IPS-15b (cell line): Measurements from ENCODE around the gene RETREG2.

Experiments used
- H3K27me3 ChIP-seq: one replicate; pipeline ENCODE4 v1.6.1; 2013; ENCODE audit warnings: low read length; ENCODE audit not compliant: control insufficient read depth, insufficient read depth
- H3K36me3 ChIP-seq: one replicate; pipeline ENCODE4 v1.6.1; 2013; ENCODE audit warnings: low read length; ENCODE audit not compliant: control insufficient read depth, insufficient read depth
- H3K4me1 ChIP-seq: one replicate; pipeline ENCODE4 v1.6.1; 2013; ENCODE audit warnings: mild to moderate bottlenecking, low read length; ENCODE audit not compliant: control insufficient read depth, insufficient read depth
- H3K4me3 ChIP-seq: one replicate; pipeline ENCODE4 v1.5.1; 2013; ENCODE audit warnings: low read depth, low read length
- H3K9ac ChIP-seq: one replicate; pipeline ENCODE4 v1.6.1; 2013; ENCODE audit warnings: low read depth, mild to moderate bottlenecking, low read length
- H3K9me3 ChIP-seq: one replicate; pipeline ENCODE4 v1.6.1; 2013; ENCODE audit warnings: mild to moderate bottlenecking, low read length; ENCODE audit not compliant: control insufficient read depth, insufficient read depth

RETREG2 gene

GRCh38 chr2:219158586-219158985, 19.5 kb upstream of the RETREG2 start:
- no peaks in the 10 kb centered on the region for H3K4me1 ChIP-seq
- peaks cover 18% of the 10 kb centered on the region for H3K27me3 ChIP-seq
- H3K36me3 ChIP-seq, result no peaks in the 10 kb centered on the region
- no peaks in the 10 kb centered on the region for H3K9me3 ChIP-seq
- H3K4me3 ChIP-seq, result no peak overlapping the region
- H3K9ac ChIP-seq, result no peak overlapping the region

DNA sequence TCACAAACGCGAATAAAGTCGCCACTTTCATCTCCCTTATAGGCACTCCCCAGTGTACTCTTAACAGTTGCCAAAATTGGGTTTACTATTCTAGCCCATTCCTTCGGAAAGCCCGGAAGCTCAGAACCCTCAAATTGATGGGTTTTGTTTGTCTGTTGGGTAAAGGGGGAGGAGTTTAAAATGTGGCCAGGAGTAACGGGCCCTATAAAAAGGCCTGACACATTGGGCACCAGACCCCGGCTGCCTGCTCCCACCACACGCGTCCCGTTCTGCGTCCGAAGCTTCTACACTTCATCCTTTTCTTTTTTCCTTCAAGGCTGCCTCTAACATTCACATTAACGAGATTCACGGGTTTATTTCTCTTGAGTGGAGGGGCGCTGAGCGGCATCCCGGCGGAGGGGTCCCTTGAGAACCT, 18.3 kb upstream of the RETREG2 start:
- Histone ChIP-seq H3K4me3 (peak overlapping the region; percentile 82), H3K9ac (no peak overlapping the region), H3K27me3 (peaks cover 18% of the 10 kb centered on the region), H3K9me3 (no peaks in the 10 kb centered on the region), H3K4me1 (no peaks in the 10 kb centered on the region), H3K36me3 (no peaks in the 10 kb centered on the region)

DNA sequence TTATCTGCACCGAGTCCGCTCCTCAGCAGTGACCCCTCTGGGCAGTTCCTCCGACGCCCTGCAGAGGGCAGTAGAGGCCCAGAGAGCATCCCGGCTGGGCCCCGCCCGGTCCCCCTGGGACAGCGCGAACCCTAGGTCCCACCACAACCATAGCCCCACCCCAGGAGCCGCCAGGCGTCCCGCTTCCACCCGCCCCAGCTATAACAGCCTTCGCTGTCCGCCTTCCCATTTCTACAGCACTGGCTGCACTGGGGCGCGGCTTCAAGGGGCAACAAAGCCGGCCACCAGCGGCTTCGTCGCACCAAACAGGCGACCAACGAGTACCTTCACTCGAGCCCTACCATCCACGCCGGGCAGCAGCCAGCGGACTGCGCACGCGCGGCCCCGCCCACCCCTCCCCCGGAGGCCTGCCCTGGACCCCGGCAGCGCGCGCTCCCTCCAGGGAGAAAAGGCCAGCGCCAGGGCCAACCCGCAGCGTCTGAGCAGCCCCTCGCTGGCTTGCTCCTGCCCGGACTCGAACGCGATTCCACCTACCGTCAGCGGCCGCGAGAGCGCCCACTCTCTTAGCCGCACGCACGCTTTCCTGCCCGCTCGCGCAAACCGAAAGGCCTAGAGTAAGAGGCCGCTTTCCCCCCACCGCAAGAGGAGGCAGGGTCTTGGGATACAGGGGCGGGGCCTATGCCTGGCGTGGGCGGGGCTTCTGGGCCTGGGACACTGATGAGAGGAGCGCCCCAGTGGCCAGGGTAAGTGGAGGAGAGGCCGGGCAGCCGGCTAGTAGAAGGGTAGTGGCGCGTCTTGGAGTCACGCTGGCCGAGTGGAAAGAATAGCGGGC, 17.7 kb upstream of the RETREG2 start, which contains the start of gene NHEJ1:
NHEJ1 (minus strand) TSS at position 630 of the 832 bp plus-strand sequence. CDS start 2,453 bp downstream, outside the sequence.
- Histone ChIP-seq H3K36me3 (no peaks in the 10 kb centered on the region), H3K4me3 (peak within 1 kb of the TSS; percentile 82), H3K4me1 (no peaks in the 10 kb centered on the region), H3K9me3 (no peaks in the 10 kb centered on the region), H3K9ac (peak within 1 kb of the TSS; percentile 77), H3K27me3 (peaks cover 18% of the 10 kb centered on the region)

DNA sequence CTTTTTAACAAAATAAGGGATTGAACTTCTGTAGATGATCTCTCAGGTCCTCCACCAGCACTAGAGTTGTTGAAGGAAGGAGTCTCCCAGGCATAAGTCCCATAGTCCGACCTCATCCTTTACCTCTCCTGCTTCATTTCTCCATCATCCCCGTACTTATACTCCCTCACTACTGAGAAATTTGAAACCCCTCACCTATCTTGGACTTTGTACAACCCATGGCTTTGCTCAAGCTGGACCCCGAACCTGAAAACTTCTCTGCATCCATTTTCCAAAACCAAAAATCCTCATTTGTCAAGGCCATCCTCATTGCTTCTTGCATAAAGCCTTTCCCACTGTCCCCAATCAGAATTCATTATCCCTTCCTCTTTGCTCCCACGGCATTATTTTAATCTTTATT, 17.0 kb upstream of the RETREG2 start:
- Histone ChIP-seq H3K4me1 (no peaks in the 10 kb centered on the region), H3K4me3 (peak overlapping the region; percentile 82), H3K36me3 (no peaks in the 10 kb centered on the region), H3K27me3 (peaks cover 18% of the 10 kb centered on the region), H3K9me3 (no peaks in the 10 kb centered on the region), H3K9ac (no peak overlapping the region)

DNA sequence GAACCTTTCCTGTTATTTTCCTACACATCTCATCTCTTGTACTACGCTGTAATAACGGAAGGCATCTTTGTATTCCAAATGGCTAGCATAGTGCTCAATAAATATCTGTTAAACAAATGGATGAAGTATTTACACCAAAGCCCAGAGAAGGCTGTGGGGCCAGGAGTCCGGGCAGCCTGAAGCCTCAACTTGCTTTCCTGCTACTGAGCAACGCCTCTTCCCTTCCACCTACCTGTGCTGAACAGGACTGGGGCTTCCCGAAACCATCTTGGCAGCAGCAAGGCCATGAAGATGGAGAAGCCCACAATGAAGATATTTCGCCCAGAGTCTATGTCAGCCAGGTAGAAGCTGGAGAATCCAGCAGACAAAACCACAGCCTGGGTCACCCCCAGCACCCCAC, 14.9 kb upstream of the RETREG2 start:
- H3K9ac ChIP-seq, result no peak overlapping the region
- peaks cover 18% of the 10 kb centered on the region for H3K27me3 ChIP-seq
- H3K4me3 ChIP-seq, result no peak overlapping the region
- H3K9me3 ChIP-seq, result no peaks in the 10 kb centered on the region
- no peaks in the 10 kb centered on the region for H3K4me1 ChIP-seq
- no peaks in the 10 kb centered on the region for H3K36me3 ChIP-seq

DNA sequence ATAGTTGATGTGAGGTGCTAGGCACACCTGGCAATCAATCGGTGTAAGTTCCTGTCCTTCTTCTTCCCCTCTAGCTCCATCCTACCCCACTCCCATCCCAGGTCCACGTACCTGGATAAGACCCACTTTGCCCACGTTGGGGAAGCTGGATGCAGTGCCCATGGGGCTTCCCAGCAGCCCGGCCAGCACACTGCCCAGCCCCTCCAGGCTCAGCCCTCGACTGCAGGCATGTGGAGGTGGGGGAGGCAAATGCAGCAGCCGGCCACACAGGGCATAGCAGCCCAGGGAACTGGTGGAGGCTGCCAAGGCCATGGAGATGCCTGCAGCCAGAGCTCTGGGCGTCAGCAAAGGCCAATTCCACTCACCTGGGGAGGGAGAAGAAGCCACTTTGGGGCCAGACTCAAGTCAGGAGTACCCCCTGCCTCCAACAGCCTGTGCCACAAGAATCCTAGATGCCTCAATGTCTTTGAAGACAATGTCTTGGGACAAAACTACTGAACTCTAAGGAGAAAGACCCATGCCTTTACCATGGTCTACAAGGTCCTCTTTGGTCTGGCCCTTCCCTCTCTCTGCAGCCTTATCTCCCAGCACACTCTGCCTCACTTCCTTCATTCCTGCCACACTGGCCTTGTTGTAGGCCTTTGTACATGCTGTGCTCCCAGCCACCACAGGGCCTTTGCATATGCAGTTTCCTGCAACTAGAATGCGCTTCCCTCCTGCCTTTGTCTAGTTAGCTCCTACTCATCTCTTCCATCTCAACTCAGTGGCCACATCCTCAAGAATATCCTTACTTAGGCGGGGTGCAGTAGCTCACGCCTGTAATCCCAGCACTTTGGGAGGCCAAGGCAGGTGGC, 12.8 kb upstream of the RETREG2 start:
- no peaks in the 10 kb centered on the region for H3K36me3 ChIP-seq

GRCh38 chr2:219167997-219168396, 10.1 kb upstream of the RETREG2 start:
- peaks cover 2% of the 10 kb centered on the region for H3K27me3 ChIP-seq
- H3K4me3 ChIP-seq, result no peak overlapping the region
- H3K36me3 ChIP-seq, result no peaks in the 10 kb centered on the region
- no peak overlapping the region for H3K9ac ChIP-seq
- no peaks in the 10 kb centered on the region for H3K4me1 ChIP-seq
- H3K9me3 ChIP-seq, result no peaks in the 10 kb centered on the region

More for the DNA sequence above, 12.8 kb upstream of the RETREG2 start:
- Histone ChIP-seq H3K4me3 (no peak overlapping the region), H3K9me3 (no peaks in the 10 kb centered on the region), H3K9ac (no peak overlapping the region), H3K4me1 (no peaks in the 10 kb centered on the region), H3K27me3 (peaks cover 20% of the 10 kb centered on the region)

- Histone ChIP-seq H3K36me3 (no peaks in the 10 kb centered on the region), H3K4me3 (no peak overlapping the region), H3K27me3 (peaks cover 2% of the 10 kb centered on the region), H3K9ac (no peak overlapping the region), H3K4me1 (no peaks in the 10 kb centered on the region), H3K9me3 (no peaks in the 10 kb centered on the region)
Measured at GRCh38 chr2:219168526-219168925, 9.5 kb upstream of the RETREG2 start.

GRCh38 chr2:219168932-219169331, 9.1 kb upstream of the RETREG2 start:
- Histone ChIP-seq H3K4me1 (no peaks in the 10 kb centered on the region), H3K9ac (no peak overlapping the region), H3K4me3 (no peak overlapping the region), H3K9me3 (no peaks in the 10 kb centered on the region), H3K27me3 (peaks cover 2% of the 10 kb centered on the region), H3K36me3 (no peaks in the 10 kb centered on the region)

DNA sequence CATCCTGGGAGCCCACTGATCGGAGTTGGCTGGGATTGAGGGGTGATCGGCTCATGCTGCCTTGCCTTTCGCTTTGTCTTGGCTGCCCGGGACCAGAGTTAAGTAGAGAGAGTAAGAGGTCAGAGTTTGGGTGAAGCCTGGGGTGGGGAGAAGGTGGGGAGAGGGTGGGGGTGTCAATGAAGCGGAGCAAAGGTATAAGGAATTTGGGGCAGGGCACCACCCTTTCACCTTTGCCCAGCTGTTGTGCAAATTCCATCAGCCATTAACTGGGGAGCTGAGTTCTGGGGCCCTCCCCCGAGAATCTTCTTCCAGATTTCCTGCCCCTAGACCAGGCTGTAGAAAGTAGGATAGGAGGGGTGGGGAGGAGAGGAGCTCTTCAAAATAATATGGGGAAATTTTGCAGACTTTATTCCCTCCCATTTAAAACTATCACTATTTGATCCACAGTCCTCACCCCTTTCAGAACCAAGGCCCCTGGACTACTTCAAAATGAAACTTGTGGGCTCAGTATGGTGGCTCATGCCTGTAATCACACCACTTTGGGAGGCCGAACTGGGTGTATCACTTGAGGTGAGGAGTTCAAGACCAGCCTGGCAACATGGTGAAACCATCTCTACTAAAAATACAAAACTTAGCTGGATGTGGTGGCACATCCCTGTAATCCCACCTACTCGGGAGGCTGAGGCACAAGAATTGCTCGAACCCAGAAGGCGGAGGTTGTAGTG, 8.0 kb upstream of the RETREG2 start, which contains the start of gene SLC23A3:
SLC23A3 (minus strand) TSS at position 100 of the 725 bp plus-strand sequence; CDS start at position 55, 45 bp downstream.
- H3K4me3 ChIP-seq, result no peak within 1 kb of the TSS
- H3K36me3 ChIP-seq, result peaks cover 5% of the 10 kb centered on the region
- no peaks in the 10 kb centered on the region for H3K4me1 ChIP-seq
- H3K27me3 ChIP-seq, result peaks cover 2% of the 10 kb centered on the region
- H3K9me3 ChIP-seq, result no peaks in the 10 kb centered on the region
- H3K9ac ChIP-seq, result no peak within 1 kb of the TSS

GRCh38 chr2:219171231-219171651, 6.8 kb upstream of the RETREG2 start:
- no peak overlapping the region for H3K9ac ChIP-seq

More at GRCh38 chr2:219171231-219171651, 6.8 kb upstream of the RETREG2 start:
- Histone ChIP-seq H3K9me3 (no peaks in the 10 kb centered on the region), H3K4me3 (no peak overlapping the region), H3K4me1 (no peaks in the 10 kb centered on the region), H3K36me3 (peaks cover 5% of the 10 kb centered on the region), H3K27me3 (peaks cover 2% of the 10 kb centered on the region)
